ENCODE data around the gene ACTR3. TPM values are rescaled to one million over a fixed set of nuclear protein-coding genes. Genes with fewer than 3 reads are reported as not detected.

Gene ACTR3
- total and polyA plus RNA-seq, 9 donors, result 41.7 to 167 (median 133) TPM

DNA sequence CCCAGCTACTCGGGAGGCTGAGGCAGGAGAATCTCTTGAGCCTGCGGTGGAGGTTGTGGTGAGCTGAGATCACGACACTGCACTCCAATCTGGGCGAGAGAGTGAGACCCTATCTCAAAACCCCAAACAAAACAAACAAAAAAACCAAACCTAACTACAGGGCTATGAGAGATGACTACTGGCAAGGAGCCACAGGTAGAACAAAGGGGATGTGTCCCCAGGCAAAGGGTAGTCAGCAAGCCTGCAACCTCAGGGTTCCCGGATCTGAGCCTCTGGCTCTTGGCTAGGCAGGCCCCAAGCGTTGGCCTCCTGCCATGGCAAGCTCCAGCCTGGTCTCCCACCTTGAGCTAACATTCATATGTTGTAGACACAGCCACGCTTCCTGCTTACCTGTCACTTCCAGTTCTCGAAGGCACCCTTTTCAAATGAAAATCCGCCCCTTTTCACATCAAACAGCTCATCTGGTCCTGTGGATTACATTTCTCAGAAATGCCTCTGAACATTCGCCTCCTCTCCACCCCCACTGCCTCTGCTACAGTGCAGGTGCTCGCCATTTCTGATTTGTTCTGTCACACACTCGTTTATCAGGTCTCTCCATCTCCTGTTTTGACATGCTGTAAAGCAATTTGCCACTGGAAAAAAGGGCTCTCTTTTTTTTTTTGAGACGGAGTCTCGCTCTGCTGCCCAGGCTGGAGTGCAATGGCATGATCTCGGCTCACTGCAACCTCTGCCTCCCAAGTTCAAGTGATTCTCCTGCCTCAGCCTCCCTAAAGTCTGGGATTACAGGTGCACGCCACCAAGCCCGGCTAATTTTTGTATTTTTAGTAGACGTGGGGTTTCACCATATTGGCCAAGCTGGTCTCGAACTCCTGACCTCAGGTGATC, 13.1 kb upstream of the ACTR3 start:
- no peaks in the 10 kb centered on the region for H3K36me3 ChIP-seq
- H3K4me1 ChIP-seq (ENCODE audit: insufficient read depth), result no peaks in the 10 kb centered on the region
- no peak for DNase-seq
- H3K27ac ChIP-seq, result no peak overlapping the region
- no peaks in the 10 kb centered on the region for H3K27me3 ChIP-seq
- intact Hi-C loops (cut with DNase I), result no loop called here
- H3K4me3 ChIP-seq, result no peak overlapping the region
- 76 to 85% (median 84%) methylated on average over 19 of the region's 19 CpGs for WGBS, 3 donors
- H3K9me3 ChIP-seq, result no peaks in the 10 kb centered on the region
- TF ChIP-seq EP300 (IDR thresholded peaks at IDR 0.05) (no peak), POLR2A (IDR thresholded peaks at IDR 0.05) (no peak)
- TF ChIP-seq, protein P1, sequence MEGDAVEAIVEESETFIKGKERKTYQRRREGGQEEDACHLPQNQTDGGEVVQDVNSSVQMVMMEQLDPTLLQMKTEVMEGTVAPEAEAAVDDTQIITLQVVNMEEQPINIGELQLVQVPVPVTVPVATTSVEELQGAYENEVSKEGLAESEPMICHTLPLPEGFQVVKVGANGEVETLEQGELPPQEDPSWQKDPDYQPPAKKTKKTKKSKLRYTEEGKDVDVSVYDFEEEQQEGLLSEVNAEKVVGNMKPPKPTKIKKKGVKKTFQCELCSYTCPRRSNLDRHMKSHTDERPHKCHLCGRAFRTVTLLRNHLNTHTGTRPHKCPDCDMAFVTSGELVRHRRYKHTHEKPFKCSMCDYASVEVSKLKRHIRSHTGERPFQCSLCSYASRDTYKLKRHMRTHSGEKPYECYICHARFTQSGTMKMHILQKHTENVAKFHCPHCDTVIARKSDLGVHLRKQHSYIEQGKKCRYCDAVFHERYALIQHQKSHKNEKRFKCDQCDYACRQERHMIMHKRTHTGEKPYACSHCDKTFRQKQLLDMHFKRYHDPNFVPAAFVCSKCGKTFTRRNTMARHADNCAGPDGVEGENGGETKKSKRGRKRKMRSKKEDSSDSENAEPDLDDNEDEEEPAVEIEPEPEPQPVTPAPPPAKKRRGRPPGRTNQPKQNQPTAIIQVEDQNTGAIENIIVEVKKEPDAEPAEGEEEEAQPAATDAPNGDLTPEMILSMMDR (IDR thresholded peaks at IDR 0.05), result no peak

DNA sequence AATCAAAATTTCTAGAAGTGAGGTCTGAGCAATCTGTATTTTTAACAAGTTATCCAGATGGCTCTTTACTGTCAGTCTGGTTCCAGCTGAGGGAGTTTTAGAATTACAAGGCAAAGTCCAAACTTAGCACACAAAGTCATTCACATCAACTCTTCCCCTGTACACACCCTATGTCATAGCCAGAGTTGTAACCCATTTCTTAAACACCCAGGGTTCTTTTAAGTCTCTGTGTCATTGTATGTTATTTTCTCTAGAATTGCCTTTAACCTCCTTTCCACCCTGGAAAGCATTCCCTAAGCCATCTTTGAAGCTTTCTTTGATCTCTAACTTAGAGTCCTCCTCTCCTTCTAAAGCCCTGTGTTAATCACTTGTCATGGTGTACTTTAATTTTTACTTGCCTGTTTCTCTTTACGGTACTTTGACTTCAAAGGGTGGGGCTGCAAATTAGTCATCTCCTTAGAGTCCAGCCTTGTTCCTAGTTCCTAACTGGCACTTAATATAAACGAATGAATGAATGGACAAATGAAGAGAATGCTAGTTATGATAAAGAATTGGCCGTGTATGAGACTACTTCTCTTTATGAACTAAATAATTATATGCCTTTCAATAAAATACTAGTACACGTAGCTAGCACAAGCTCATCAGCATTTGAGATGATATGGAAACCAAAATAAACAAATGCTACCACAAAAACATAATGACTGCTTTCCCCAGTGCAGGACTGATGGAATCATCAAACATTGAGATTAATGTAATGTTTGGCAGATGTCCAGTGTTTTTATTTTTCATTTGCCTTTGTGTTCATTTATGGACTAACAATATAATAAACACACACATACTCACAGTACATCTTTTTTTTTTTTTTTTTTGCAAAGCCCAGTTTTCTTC, 11.9 kb upstream of the ACTR3 start:
- WGBS, 3 donors, result 18 to 37% (median 33%) methylated on average over 4 of the region's 4 CpGs
- DNase-seq, result no peak
- Histone ChIP-seq H3K27me3 (no peaks in the 10 kb centered on the region), H3K27ac (no peak overlapping the region), H3K4me3 (no peak overlapping the region), H3K4me1 (ENCODE audit: insufficient read depth) (no peaks in the 10 kb centered on the region), H3K36me3 (no peaks in the 10 kb centered on the region), H3K9me3 (no peaks in the 10 kb centered on the region)
- intact Hi-C loops (cut with DNase I), result no loop called here
- TF ChIP-seq EP300 (IDR thresholded peaks at IDR 0.05), result no peak
- TF ChIP-seq POLR2A (IDR thresholded peaks at IDR 0.05), result no peak
- TF ChIP-seq, protein P1 (IDR thresholded peaks at IDR 0.05), result no peak

- no peak for DNase-seq
- WGBS, 3 donors, result 65 to 79% (median 74%) methylated on average over 1 of the region's 1 CpG
- H3K4me1 ChIP-seq (ENCODE audit: insufficient read depth), result no peaks in the 10 kb centered on the region
- no peak overlapping the region for H3K4me3 ChIP-seq
- H3K27me3 ChIP-seq, result no peaks in the 10 kb centered on the region
- TF ChIP-seq EP300 (IDR thresholded peaks at IDR 0.05), result no peak
- TF ChIP-seq, protein P1 (IDR thresholded peaks at IDR 0.05), result no peak
- TF ChIP-seq POLR2A (IDR thresholded peaks at IDR 0.05), result no peak
- H3K27ac ChIP-seq, result no peak overlapping the region
- intact Hi-C loops (cut with DNase I), result no loop called here
- H3K36me3 ChIP-seq, result no peaks in the 10 kb centered on the region
- H3K9me3 ChIP-seq, result no peaks in the 10 kb centered on the region
These were observed 11.1 kb upstream of the ACTR3 start for GRCh38 chr2:113878743-113879142.

- no peaks in the 10 kb centered on the region for H3K9me3 ChIP-seq
- no peak overlapping the region for H3K27ac ChIP-seq
- no peak overlapping the region for H3K4me3 ChIP-seq
- TF ChIP-seq EP300 (IDR thresholded peaks at IDR 0.05), result no peak
- TF ChIP-seq, protein P1 (IDR thresholded peaks at IDR 0.05), result no peak
- no peak for TF ChIP-seq POLR2A (IDR thresholded peaks at IDR 0.05)
- WGBS, 3 donors, result 63 to 92% (median 71%) methylated on average over 3 of the region's 3 CpGs
- DNase-seq, result no peak
- H3K4me1 ChIP-seq (ENCODE audit: insufficient read depth), result no peaks in the 10 kb centered on the region
- H3K36me3 ChIP-seq, result no peaks in the 10 kb centered on the region
- intact Hi-C loops (cut with DNase I), result no loop called here
- no peaks in the 10 kb centered on the region for H3K27me3 ChIP-seq
These were observed 10.4 kb upstream of the ACTR3 start for GRCh38 chr2:113879457-113879856.

Data from ovary (tissue), 9 donors.